ENCODE data around the gene ACCSL. TPM values are rescaled to one million over a fixed set of nuclear protein-coding genes. Genes with fewer than 3 reads are reported as not detected.

Gene ACCSL
- polyA plus RNA-seq, 1 of the 3 experiments (the other 2 are of a cell fraction), result not detected

DNA sequence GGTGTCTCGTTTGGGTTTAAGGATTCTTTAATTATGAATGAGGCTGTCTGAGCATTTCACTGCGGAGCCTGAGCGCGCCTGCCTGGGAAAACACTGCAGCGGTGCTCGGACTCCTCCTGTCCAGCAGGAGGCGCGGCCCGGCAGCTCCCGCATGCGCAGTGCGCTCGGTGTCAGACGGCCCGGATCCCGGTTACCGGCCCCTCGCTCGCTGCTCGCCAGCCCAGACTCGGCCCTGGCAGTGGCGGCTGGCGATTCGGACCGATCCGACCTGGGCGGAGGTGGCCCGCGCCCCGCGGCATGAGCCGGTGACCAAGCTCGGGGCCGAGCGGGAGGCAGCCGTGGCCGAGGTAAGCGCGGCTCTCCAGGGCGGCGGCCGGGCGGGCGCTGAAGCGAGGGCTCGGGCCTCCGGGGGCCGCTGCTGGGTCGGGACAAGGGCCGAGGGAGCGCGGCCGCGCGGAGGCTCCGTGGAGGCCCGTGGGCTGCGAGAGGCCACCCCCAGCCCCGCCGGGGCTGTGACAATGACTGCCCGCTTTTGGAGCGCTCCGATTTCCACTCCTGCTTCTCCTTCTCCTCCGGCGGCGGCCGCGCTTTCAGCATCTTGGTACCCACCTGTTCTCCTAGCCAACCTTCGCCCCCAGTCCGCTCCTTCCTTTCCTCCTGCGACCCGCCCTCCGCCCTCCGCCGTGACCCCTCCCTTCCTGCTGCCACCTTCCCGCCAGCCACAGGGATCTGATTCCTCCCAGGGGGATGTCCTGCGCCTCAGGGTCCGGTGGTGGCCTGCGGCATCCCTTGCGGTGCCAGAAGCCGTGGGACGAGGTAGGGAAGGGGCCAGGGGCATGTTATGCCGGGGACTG, 48.0 kb downstream of the ACCSL start, which contains the start of gene EXT2 (continued):
- TF ChIP-seq SIN3A (IDR thresholded peaks at IDR 0.05; ENCODE audit: borderline replicate concordance, low read depth, low read length) (0 out of 2 replicates have a peak, but pooled peaks have one; percentile 34), SMC3 (IDR thresholded peaks at IDR 0.05; ENCODE audit: low read depth, low read length) (peak; percentile 25; the same call in 1 of the 2 replicates), CHD2 (IDR thresholded peaks at IDR 0.05; ENCODE audit: low read length, partially characterized antibody) (no peak), FOSL2 (IDR thresholded peaks at IDR 0.05; ENCODE audit: borderline replicate concordance, low read depth) (no peak), RAD21 (IDR thresholded peaks at IDR 0.05; ENCODE audit: low read length) (no peak), TEAD4 (IDR thresholded peaks at IDR 0.05; ENCODE audit: borderline replicate concordance, insufficient read depth) (no peak), FOXM1 (IDR thresholded peaks at IDR 0.05; ENCODE audit: low read depth) (no peak), NRF1 (IDR thresholded peaks at IDR 0.05; ENCODE audit: low read depth, low read length) (peak; percentile 87), GATA2 (CRISPR knock-in tag; IDR thresholded peaks at IDR 0.05) (no peak), ELF1 (IDR thresholded peaks at IDR 0.05) (no peak)
- TF ChIP-seq, protein P1, sequence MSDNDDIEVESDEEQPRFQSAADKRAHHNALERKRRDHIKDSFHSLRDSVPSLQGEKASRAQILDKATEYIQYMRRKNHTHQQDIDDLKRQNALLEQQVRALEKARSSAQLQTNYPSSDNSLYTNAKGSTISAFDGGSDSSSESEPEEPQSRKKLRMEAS (IDR thresholded peaks at IDR 0.05; ENCODE audit: low read depth), result no peak
- TF ChIP-seq, protein P2, sequence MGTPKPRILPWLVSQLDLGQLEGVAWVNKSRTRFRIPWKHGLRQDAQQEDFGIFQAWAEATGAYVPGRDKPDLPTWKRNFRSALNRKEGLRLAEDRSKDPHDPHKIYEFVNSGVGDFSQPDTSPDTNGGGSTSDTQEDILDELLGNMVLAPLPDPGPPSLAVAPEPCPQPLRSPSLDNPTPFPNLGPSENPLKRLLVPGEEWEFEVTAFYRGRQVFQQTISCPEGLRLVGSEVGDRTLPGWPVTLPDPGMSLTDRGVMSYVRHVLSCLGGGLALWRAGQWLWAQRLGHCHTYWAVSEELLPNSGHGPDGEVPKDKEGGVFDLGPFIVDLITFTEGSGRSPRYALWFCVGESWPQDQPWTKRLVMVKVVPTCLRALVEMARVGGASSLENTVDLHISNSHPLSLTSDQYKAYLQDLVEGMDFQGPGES (IDR thresholded peaks at IDR 0.05; ENCODE audit: low read depth, low read length), result no peak
- TF ChIP-seq, protein P3, sequence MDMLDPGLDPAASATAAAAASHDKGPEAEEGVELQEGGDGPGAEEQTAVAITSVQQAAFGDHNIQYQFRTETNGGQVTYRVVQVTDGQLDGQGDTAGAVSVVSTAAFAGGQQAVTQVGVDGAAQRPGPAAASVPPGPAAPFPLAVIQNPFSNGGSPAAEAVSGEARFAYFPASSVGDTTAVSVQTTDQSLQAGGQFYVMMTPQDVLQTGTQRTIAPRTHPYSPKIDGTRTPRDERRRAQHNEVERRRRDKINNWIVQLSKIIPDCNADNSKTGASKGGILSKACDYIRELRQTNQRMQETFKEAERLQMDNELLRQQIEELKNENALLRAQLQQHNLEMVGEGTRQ (IDR thresholded peaks at IDR 0.05; ENCODE audit: borderline replicate concordance, low read depth, low read length), result no peak
- TF ChIP-seq, protein P4, sequence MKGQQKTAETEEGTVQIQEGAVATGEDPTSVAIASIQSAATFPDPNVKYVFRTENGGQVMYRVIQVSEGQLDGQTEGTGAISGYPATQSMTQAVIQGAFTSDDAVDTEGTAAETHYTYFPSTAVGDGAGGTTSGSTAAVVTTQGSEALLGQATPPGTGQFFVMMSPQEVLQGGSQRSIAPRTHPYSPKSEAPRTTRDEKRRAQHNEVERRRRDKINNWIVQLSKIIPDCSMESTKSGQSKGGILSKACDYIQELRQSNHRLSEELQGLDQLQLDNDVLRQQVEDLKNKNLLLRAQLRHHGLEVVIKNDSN (IDR thresholded peaks at IDR 0.05; ENCODE audit: borderline replicate concordance, low read depth), result no peak

DNA sequence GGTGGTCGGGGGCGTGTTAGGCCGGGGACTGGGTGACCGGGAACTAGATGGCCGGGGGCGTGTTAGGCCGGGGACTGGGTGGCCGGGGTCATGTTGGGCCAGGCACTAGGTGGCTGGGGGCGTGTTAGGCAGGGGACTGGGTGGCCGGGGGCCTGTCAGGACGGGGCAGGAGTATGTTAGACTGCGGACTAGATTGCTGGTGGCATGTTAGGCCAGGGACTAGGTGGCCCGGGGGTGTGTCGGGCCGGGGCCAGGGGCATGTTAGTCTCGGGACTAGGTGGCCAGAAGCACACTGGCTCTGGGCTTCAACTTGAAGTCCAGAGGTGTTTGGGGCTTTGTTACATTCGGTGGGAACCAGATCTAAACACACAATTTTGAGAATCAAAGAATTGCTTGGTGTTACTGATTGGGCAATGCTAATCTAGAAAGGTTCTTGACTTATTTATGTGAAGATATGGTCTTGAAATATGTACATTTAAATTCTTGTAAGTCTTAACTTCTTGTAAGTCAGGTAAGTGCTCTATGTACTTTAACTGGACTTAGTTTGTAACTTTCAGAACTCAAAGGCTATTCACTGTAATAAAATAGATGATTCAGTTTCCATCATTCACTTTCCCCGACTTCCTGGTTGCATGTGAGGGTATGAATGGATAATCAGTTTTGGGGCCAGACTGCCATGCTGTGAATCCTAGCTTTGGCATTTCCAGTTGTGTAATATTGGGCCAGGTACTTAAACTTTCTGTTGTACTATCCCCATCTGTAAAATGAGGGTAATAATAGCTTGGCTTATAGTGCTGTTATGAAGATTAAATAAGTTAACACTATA, 48.8 kb downstream of the ACCSL start:
- ChIA-PET POLR2A (no interaction called here), CTCF (interaction anchor here (1.6 to 4.0 kb wide), 3 partner anchors 23 to 440 kb away, joined by 7 to 25 read pairs (median 12); no protein-coding TSS in a partner anchor)
- TF ChIP-seq GABPA (IDR thresholded peaks at IDR 0.05; ENCODE audit: low read depth) (no peak), MXI1 (IDR thresholded peaks at IDR 0.05; ENCODE audit: low read depth, low read length) (0 out of 2 replicates have a peak, but pooled peaks have one; percentile 13)
- Histone ChIP-seq H3K4me2 (peak overlapping the region; percentile 98), H3F3A (replicated peaks; ENCODE audit: insufficient read depth) (peaks cover 4% of the 10 kb centered on the region), H2AFZ (ENCODE audit: low read depth) (0 out of 2 replicates have a peak overlapping the region, but pooled peaks have one; percentile 1), H3K4me1 (ENCODE audit: control insufficient read depth in 1 of 2, insufficient read depth in 2 of 2, low read depth in 1 of 2, low read length in 1 of 2) (peaks cover 3 to 9% of the 10 kb centered on the region in 2 experiments; a peak in 3 of 4 replicates), H3K36me3 (replicated peaks in 1 of 2; ENCODE audit: control insufficient read depth in 1 of 2, insufficient read depth in 2 of 2, low read length in 1 of 2) (no peaks in the 10 kb centered on the region), H4K20me1 (ENCODE audit: insufficient read depth) (0 out of 2 replicates have a peak, but pooled peaks cover 11% of the 10 kb centered on the region), H3K27me3 (ENCODE audit: insufficient read depth) (no peaks in the 10 kb centered on the region), H3K9me3 (no peaks in the 10 kb centered on the region), H3K4me3 (ENCODE audit: low read depth in 2 of 2, low read length in 1 of 2) (peak overlapping the region; percentile 71 to 91), H3K27ac (ENCODE audit: low read depth in 2 of 2, low read length in 1 of 2) (peak overlapping the region in 1 of 2 experiments; percentile 48; a peak in 1 of 4 replicates), H3K9ac (peak overlapping the region; percentile 76), H3K79me2 (ENCODE audit: insufficient read depth) (peaks cover 41% of the 10 kb centered on the region), H3K9me2 (no peaks in the 10 kb centered on the region)
- no peak for DNase-seq
- WGBS (ENCODE audit: low lambda C conversion rate), result 8% methylated on average over 15 of the region's 18 CpGs
